Neuronal stem cell (in vitro differentiated cells): Measurements from ENCODE around the gene CRYGA.

ENCODE experiments used
- DNase-seq: peaks from one replicate; pipeline ENCODE4 v3.0.0-alpha.2; 2013; ENCODE audit warnings: low spot score
- H2AFZ ChIP-seq: one replicate; pipeline ENCODE4 v1.6.1; 2013; ENCODE audit warnings: mild to moderate bottlenecking, low read length, inconsistent platforms
- H2AK5ac ChIP-seq: 2 replicates; pipeline ENCODE4 v1.6.1; 2013; ENCODE audit warnings: low read depth, mild to moderate bottlenecking, inconsistent platforms, low read length, moderate library complexity, mixed read lengths
- H2BK120ac ChIP-seq: 2 replicates; pipeline ENCODE4 v1.6.1; 2013; ENCODE audit warnings: low read depth, mild to moderate bottlenecking, inconsistent platforms, low read length, moderate library complexity, mixed read lengths
- H2BK12ac ChIP-seq: one replicate; pipeline ENCODE4 v1.6.1; 2013; ENCODE audit warnings: low read length, inconsistent platforms
- H2BK15ac ChIP-seq: 2 replicates; pipeline ENCODE4 v1.6.1; 2013; ENCODE audit warnings: mild to moderate bottlenecking, low read length, inconsistent platforms, mixed read lengths
- H2BK5ac ChIP-seq: one replicate; pipeline ENCODE4 v1.6.1; 2013; ENCODE audit warnings: inconsistent platforms, mild to moderate bottlenecking, low read length, moderate library complexity
- H3K14ac ChIP-seq: one replicate; pipeline ENCODE4 v1.6.1; 2013; ENCODE audit warnings: low read length, inconsistent platforms
- H3K18ac ChIP-seq: 2 replicates; pipeline ENCODE4 v1.6.1; 2013; ENCODE audit warnings: low read length, inconsistent platforms
- H3K23ac ChIP-seq: 2 replicates; pipeline ENCODE4 v1.6.1; 2013; ENCODE audit warnings: low read depth, mild to moderate bottlenecking, mixed read lengths, low read length, inconsistent platforms; ENCODE audit not compliant: poor library complexity
- H3K27ac ChIP-seq: replicated peaks from 3 replicates; pipeline ENCODE4 v1.5.1; 2013; ENCODE audit warnings: low read length, inconsistent platforms
- H3K27me3 ChIP-seq, 3 experiments: 2 replicates each; pipeline ENCODE4 v1.6.1; 2013; ENCODE audit warnings: low read length in 3 of 3, mild to moderate bottlenecking in 2 of 3, inconsistent platforms in 1 of 3, low read depth in 1 of 3, mixed read lengths in 1 of 3, moderate library complexity in 1 of 3; ENCODE audit not compliant: control insufficient read depth in 3 of 3, insufficient read depth in 3 of 3
- H3K36me3 ChIP-seq, 2 donors: replicated peaks in 1 of 2; 2 replicates each; pipeline ENCODE4 v1.6.1; 2013; ENCODE audit warnings: low read length in 2 of 2; ENCODE audit not compliant: control insufficient read depth in 2 of 2, insufficient read depth in 2 of 2
- H3K4ac ChIP-seq: 2 replicates; pipeline ENCODE4 v1.6.1; 2013; ENCODE audit warnings: inconsistent platforms, mild to moderate bottlenecking, low read length, moderate library complexity
- H3K4me1 ChIP-seq, 2 donors: 1 replicate in 1 of 2; 2 replicates in 1 of 2; pipeline ENCODE4 v1.6.1; 2013; ENCODE audit warnings: low read length in 2 of 2, low read depth in 1 of 2; ENCODE audit not compliant: control insufficient read depth in 2 of 2, insufficient read depth in 1 of 2
- H3K4me2 ChIP-seq: one replicate; pipeline ENCODE4 v1.6.1; 2013; ENCODE audit warnings: mild to moderate bottlenecking, low read length, inconsistent platforms; ENCODE audit not compliant: insufficient read depth, poor library complexity, severe bottlenecking
- H3K4me3 ChIP-seq, 2 donors: 2 replicates each; pipeline ENCODE4 v1.5.1; 2013; ENCODE audit warnings: low read length in 2 of 2, mild to moderate bottlenecking in 2 of 2, inconsistent platforms in 1 of 2, moderate library complexity in 1 of 2
- H3K79me1 ChIP-seq: one replicate; pipeline ENCODE4 v1.6.1; 2013; ENCODE audit warnings: low read depth, mild to moderate bottlenecking, inconsistent platforms, low read length, moderate library complexity
- H3K9ac ChIP-seq: one replicate; pipeline ENCODE4 v1.6.1; 2013; ENCODE audit warnings: mild to moderate bottlenecking, low read depth, low read length, inconsistent platforms; ENCODE audit not compliant: poor library complexity
- H3K9me3 ChIP-seq, 2 donors: replicated peaks in 1 of 2; 2 replicates each; pipeline versions ENCODE3 to v1.6.1; 2013; ENCODE audit warnings: low read length in 2 of 2, mild to moderate bottlenecking in 2 of 2, inconsistent platforms in 1 of 2, low read depth in 1 of 2, mixed read lengths in 1 of 2, moderate library complexity in 1 of 2; ENCODE audit not compliant: control insufficient read depth in 2 of 2, insufficient read depth in 1 of 2
- H4K8ac ChIP-seq: one replicate; pipeline ENCODE4 v1.6.1; 2013; ENCODE audit warnings: low read depth, mild to moderate bottlenecking, inconsistent platforms, low read length, moderate library complexity
- H4K91ac ChIP-seq: one replicate; pipeline ENCODE4 v1.6.1; 2013; ENCODE audit warnings: low read length, low read depth, mild to moderate bottlenecking, inconsistent platforms; ENCODE audit not compliant: poor library complexity
- WGBS, 2 donors: extraction: QIAGEN DNeasy Blood & Tissue Kit; methylation state at CpG; one replicate each; pipeline ENCODE4 v1.1.7; 2013; ENCODE audit warnings: missing lambda C conversion rate in 2 of 2, mixed read lengths in 1 of 2; ENCODE audit not compliant: insufficient read length in 2 of 2, insufficient replicate concordance in 1 of 2; ENCODE audit errors: extremely low coverage in 2 of 2; 5-methylcytosine and 5-hydroxymethylcytosine counted together

CRYGA gene

DNA sequence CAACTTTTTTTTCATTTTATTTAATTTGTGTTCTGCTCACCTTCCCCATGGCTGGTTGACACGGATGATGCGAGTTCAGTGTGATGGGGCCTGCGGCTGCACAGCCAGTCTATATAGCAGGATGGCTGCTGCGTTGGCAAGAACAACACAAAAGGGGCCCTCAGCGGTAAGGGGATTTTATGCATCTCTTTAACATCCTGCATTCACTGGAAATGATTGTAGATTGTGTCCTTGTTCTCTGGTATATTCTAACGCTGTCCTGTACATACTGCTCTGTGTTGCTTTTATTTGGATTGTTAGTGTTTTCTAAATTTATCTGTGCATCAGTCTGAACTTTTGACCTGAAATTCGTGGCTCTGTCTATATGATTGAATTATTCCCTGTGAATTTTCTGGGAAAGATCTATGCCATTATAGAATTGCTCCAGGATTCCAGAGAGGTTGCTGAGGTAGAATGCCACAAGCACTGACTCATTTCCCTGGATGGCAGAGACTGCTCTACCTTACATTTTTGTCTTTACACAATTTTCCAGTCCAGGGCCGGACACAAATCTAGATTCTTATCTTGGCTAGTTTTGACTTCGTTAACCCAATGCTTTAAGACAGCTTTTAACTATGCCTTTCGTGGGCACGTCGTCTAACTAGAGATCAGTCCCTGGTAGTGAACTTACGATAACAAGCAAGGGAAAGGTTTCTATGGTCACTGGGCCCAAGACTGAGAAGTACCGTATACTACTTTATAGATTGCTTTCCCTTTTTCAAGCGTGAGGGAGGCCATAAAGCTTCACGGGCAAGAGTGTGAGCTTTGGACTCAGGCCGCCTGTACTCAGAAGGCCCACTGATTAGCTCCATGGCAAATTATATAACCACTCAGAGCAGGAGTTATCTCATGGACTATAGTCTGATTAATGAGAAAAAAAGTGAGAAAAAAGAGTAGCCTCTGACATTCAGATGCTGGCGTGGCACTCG is 33.4 kb downstream of the CRYGA start, which contains the start of gene CRYGC:
CRYGC (minus strand) TSS at position 85 of the 968 bp plus-strand sequence; CDS start at position 49, 36 bp downstream.
- no peak within 1 kb of the TSS for H3K27ac ChIP-seq
- H3K9ac ChIP-seq = no peak within 1 kb of the TSS

DNA sequence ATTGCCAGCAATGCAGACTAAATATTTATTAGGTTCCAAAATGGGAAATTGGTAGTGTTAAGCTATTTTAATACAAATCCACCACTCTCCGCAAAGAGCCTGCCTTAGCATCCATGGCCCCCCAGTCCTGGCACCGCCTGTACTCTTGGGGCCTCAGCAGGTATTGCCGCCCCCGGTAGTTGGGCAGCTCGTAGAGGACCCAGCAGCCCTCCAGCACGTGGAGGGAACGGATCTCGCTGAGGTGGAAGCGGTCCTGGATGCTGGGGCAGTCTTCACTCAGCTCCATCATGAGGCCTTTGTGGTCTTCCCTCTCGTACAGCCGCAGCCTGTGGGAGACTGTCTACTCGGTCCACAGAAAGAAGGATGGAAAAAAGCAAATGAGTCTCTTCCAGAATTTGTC is 35.3 kb downstream of the CRYGA start:
- Histone ChIP-seq H2AFZ (no peak overlapping the region), H3K4me3 (no peak overlapping the region), H2BK120ac (no peak overlapping the region), H3K9ac (no peak overlapping the region), H3K14ac (no peak overlapping the region), H2BK5ac (no peak overlapping the region), H2AK5ac (no peak overlapping the region), H3K23ac (no peak overlapping the region), H3K27me3 (no peaks in the 10 kb centered on the region), H3K4me2 (no peak overlapping the region), H3K4me1 (peaks cover 0 to 8% of the 10 kb centered on the region in 2 donors), H2BK12ac (no peak overlapping the region), H3K18ac (peak overlapping the region; percentile 74), H3K79me1 (no peaks in the 10 kb centered on the region), H3K27ac (no peak overlapping the region), H4K8ac (no peak overlapping the region), H3K4ac (no peak overlapping the region), H2BK15ac (no peak overlapping the region), H3K9me3 (no peaks in the 10 kb centered on the region), H3K36me3 (no peaks in the 10 kb centered on the region), H4K91ac (no peak overlapping the region)
- no peak for DNase-seq
- no CpG with 5 or more reads among the region's 12 CpGs for WGBS, 2 donors

More for the DNA sequence above, 33.4 kb downstream of the CRYGA start, which contains the start of gene CRYGC:
- Histone ChIP-seq H2BK15ac (no peak within 1 kb of the TSS), H3K4me3 (no peak within 1 kb of the TSS), H3K27me3 (no peaks in the 10 kb centered on the region), H3K36me3 (no peaks in the 10 kb centered on the region), H3K79me1 (no peaks in the 10 kb centered on the region), H2BK120ac (no peak within 1 kb of the TSS), H2AK5ac (no peak within 1 kb of the TSS), H2BK5ac (no peak within 1 kb of the TSS), H4K8ac (no peak within 1 kb of the TSS), H3K4me1 (peaks cover 2 to 8% of the 10 kb centered on the region in 2 donors), H4K91ac (no peak within 1 kb of the TSS), H3K14ac (no peak within 1 kb of the TSS), H2BK12ac (no peak within 1 kb of the TSS), H3K4me2 (no peak within 1 kb of the TSS), H3K18ac (no peak within 1 kb of the TSS), H3K9me3 (no peaks in the 10 kb centered on the region), H3K23ac (no peak within 1 kb of the TSS), H3K4ac (no peak within 1 kb of the TSS), H2AFZ (peak within 1 kb of the TSS; percentile 72)
- WGBS, 2 donors = no CpG with 5 or more reads among the region's 19 CpGs
- DNase-seq = no peak

DNA sequence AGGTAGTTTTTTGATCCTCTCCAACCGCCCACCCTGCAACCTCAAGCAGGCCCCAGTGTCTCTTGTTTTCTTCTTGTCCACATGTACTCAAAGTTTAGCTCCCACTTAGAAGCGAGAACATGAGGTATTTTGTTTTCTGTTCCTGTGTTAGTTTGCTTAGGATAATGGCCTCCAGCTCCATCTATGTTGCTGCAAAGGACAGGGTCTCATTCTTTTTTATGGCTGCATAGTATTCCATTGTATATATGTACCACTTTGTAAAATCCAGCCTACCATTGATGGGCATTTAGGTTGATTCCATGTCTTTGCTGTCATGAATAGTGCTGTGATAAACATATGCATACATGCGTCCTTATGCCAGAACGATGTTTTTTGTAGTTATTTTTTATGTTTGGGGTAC is 36.3 kb downstream of the CRYGA start:
- no peak overlapping the region for H2AFZ ChIP-seq
- H3K27ac ChIP-seq = no peak overlapping the region
- H2BK15ac ChIP-seq = no peak overlapping the region
- no peaks in the 10 kb centered on the region for H3K36me3 ChIP-seq
- no peak overlapping the region for H3K4me2 ChIP-seq
- no peak overlapping the region for H3K4me3 ChIP-seq
- no peak overlapping the region for H3K23ac ChIP-seq
- H3K14ac ChIP-seq = no peak overlapping the region
- DNase-seq = no peak
- H3K4ac ChIP-seq = no peak overlapping the region
- H3K9ac ChIP-seq = no peak overlapping the region
- H3K9me3 ChIP-seq = no peaks in the 10 kb centered on the region
- H4K8ac ChIP-seq = no peak overlapping the region
- H2BK12ac ChIP-seq = no peak overlapping the region
- H4K91ac ChIP-seq = no peak overlapping the region
- H3K79me1 ChIP-seq = no peaks in the 10 kb centered on the region
- no peak overlapping the region for H3K18ac ChIP-seq
- WGBS, 2 donors = no CpG with 5 or more reads among the region's 4 CpGs
- H2BK120ac ChIP-seq = no peak overlapping the region
- no peak overlapping the region for H2AK5ac ChIP-seq
- H2BK5ac ChIP-seq = no peak overlapping the region
- H3K4me1 ChIP-seq = peaks cover 0 to 8% of the 10 kb centered on the region in 2 donors
- no peaks in the 10 kb centered on the region for H3K27me3 ChIP-seq

GRCh38 chr2:208125251-208125650 is 38.1 kb downstream of the CRYGA start:
- no CpG with 5 or more reads among the region's 4 CpGs for WGBS, 2 donors
- Histone ChIP-seq H2BK15ac (no peak overlapping the region), H3K27me3 (no peaks in the 10 kb centered on the region), H3K14ac (no peak overlapping the region), H3K4me2 (no peak overlapping the region), H3K23ac (no peak overlapping the region), H2BK120ac (no peak overlapping the region), H3K9me3 (no peaks in the 10 kb centered on the region), H3K79me1 (no peaks in the 10 kb centered on the region), H3K4ac (no peak overlapping the region), H3K36me3 (no peaks in the 10 kb centered on the region), H3K9ac (no peak overlapping the region), H2BK5ac (no peak overlapping the region), H3K27ac (no peak overlapping the region), H4K91ac (no peak overlapping the region), H3K4me1 (peaks cover 0 to 8% of the 10 kb centered on the region in 2 donors), H2AK5ac (no peak overlapping the region), H2AFZ (no peak overlapping the region), H4K8ac (no peak overlapping the region), H3K4me3 (no peak overlapping the region), H3K18ac (no peak overlapping the region), H2BK12ac (no peak overlapping the region)
- no peak for DNase-seq
